GM10248 (cell line): ENCODE results near the gene TMEM270.

ENCODE experiments used
- CTCF ChIA-PET: fragments of 300-600 bp; sonication (Branson Sonifier 250); formaldehyde crosslinking; extraction: SDS; loops from one replicate; lab custom pipeline; 2021; ENCODE audit warnings: antibody characterized with exemption; lab: Yijun Ruan, JAX
- POLR2A ChIA-PET: fragments of 350-650 bp; sonication (Branson Sonifier 250); formaldehyde crosslinking; extraction: SDS; loops from one replicate; lab custom pipeline; 2020; ENCODE audit warnings: antibody characterized with exemption; lab: Yijun Ruan, JAX
- DNase-seq: peaks from one replicate; pipeline ENCODE4 v3.0.0; 2012; ENCODE audit errors: extremely low spot score
- TF ChIP-seq, protein P1 (sequence below): IDR thresholded peaks from 2 replicates; pipeline ENCODE4 v1.5.1; 2012; ENCODE audit warnings: mild to moderate bottlenecking, low read depth; ENCODE audit errors: extremely low read depth, missing control alignments, control extremely low read depth

The TMEM270 gene

GRCh38 chr7:73905360-73905759 is 44.4 kb downstream of the TMEM270 start:
- ChIA-PET CTCF (interaction anchor here (1.3 kb wide), 1 partner anchor 298 kb away, joined by 3 read pairs; no protein-coding TSS in a partner anchor), POLR2A (no interaction called here)
- TF ChIP-seq, protein P1, sequence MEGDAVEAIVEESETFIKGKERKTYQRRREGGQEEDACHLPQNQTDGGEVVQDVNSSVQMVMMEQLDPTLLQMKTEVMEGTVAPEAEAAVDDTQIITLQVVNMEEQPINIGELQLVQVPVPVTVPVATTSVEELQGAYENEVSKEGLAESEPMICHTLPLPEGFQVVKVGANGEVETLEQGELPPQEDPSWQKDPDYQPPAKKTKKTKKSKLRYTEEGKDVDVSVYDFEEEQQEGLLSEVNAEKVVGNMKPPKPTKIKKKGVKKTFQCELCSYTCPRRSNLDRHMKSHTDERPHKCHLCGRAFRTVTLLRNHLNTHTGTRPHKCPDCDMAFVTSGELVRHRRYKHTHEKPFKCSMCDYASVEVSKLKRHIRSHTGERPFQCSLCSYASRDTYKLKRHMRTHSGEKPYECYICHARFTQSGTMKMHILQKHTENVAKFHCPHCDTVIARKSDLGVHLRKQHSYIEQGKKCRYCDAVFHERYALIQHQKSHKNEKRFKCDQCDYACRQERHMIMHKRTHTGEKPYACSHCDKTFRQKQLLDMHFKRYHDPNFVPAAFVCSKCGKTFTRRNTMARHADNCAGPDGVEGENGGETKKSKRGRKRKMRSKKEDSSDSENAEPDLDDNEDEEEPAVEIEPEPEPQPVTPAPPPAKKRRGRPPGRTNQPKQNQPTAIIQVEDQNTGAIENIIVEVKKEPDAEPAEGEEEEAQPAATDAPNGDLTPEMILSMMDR: no peak
- no peak for DNase-seq

- TF ChIP-seq, protein P1: no peak
- ChIA-PET CTCF (no interaction called here), POLR2A (no interaction called here)
- DNase-seq: no peak
Measured at GRCh38 chr7:73906874-73907273, 45.9 kb downstream of the TMEM270 start.

DNA sequence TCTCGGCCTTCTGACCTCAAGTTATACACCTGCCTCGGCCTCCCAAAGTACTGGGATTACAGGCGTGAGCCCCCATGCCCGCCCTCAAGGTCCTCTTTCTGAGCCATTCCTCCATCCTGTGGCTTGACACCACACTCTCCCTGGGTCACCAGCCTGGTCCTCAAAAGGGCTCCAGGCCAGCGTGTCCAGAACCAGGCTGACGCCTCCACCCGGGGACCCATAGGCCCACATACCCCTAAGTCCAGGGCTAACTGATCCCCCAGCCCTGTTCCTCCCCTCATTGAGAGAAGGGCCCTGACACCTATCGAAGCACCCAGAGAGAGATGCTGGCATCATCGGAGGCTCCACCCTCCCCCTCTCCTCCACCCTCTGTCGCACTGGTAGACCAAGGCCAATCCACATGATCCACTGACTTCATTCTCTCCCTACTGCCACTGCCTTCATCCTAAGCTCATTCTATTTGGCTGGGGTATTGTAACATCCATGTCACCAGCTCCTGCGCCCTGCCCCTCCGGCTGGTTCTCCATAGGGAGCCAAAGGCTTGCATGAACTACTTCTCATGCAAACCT is 46.7 kb downstream of the TMEM270 start:
- ChIA-PET CTCF (no interaction called here), POLR2A (no interaction called here)
- TF ChIP-seq, protein P1: no peak
- no peak for DNase-seq

GRCh38 chr7:73908123-73908611 is 47.2 kb downstream of the TMEM270 start:
- POLR2A ChIA-PET: no interaction called here

GRCh38 chr7:73909051-73909941 is 48.3 kb downstream of the TMEM270 start:
- ChIA-PET CTCF (interaction anchor here (1.0 kb wide), 1 partner anchor 9 kb away, joined by 3 read pairs; no protein-coding TSS in a partner anchor), POLR2A (no interaction called here)
- TF ChIP-seq, protein P1: no peak
- no peak for DNase-seq

More at GRCh38 chr7:73908123-73908611, 47.2 kb downstream of the TMEM270 start:
- DNase-seq: no peak
- CTCF ChIA-PET: no interaction called here
- TF ChIP-seq, protein P1: no peak

GRCh38 chr7:73909996-73910395 is 49.0 kb downstream of the TMEM270 start:
- ChIA-PET CTCF (interaction anchor here (1.0 kb wide), 1 partner anchor 9 kb away, joined by 3 read pairs; no protein-coding TSS in a partner anchor), POLR2A (interaction anchor here (0.5 kb wide), 1 partner anchor 204 kb away, joined by 4 read pairs; no protein-coding TSS in a partner anchor)
- DNase-seq: no peak
- TF ChIP-seq, protein P1: no peak
